OCI-LY1 (cell line): ENCODE results near the gene FLRT1.

ENCODE experiments used
- CTCF ChIP-seq: fragments of 200-600 bp; sonication (generic), shearing (Covaris generic); IDR thresholded peaks from 2 replicates; pipeline ENCODE4 v1.5.1; 2017; ENCODE audit warnings: mild to moderate bottlenecking, antibody characterized with exemption, low read length, moderate library complexity, mixed read lengths
- EZH2 ChIP-seq: fragments of 200-600 bp; sonication (generic), shearing (Covaris generic); IDR thresholded peaks from 2 replicates; pipeline ENCODE4 v1.8.0; 2017; ENCODE audit warnings: borderline replicate concordance, mixed run types, mild to moderate bottlenecking, antibody characterized with exemption, low read length, moderate library complexity, mixed read lengths

DNA sequence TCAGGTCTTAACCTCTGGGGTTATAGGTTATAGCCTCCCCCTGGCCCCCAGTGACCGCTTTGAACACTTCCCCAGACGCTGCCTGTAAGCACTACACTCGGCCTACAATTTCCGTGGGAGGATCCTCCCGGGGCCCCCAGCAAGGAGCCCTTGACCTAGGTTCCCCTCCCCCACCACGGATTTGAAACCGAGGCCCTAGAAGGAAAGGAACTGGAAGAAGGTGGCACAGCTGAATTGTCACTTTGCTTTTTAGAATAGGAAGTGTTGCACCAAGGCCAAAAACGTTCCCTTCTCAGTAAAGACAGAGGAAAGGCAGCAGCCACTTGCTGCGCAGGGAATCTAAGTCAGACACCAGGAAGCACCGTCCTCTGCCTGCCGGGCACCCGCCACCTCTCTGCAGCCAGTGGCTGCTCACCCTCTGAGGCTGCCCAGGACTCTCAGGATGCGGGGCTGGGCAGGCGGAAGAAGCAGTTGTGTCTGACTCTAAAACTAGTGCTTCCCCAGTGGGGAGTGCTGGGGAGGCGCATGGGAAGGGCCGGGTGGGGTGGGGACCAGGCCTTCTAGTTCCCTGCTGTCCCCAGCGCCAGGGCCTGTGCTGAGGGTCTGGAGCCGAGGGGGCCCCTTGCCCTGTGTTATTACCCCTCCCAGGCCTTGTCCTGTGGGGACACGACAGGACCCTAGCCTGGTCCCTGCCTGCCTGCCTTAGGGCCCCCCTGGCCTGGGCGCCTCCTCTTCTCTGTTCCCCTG is 7.9 kb upstream of the FLRT1 start:
- TF ChIP-seq EZH2: no peak
- TF ChIP-seq CTCF: no peak
